ENCODE data around the gene GPRC5A.

The GPRC5A gene

DNA sequence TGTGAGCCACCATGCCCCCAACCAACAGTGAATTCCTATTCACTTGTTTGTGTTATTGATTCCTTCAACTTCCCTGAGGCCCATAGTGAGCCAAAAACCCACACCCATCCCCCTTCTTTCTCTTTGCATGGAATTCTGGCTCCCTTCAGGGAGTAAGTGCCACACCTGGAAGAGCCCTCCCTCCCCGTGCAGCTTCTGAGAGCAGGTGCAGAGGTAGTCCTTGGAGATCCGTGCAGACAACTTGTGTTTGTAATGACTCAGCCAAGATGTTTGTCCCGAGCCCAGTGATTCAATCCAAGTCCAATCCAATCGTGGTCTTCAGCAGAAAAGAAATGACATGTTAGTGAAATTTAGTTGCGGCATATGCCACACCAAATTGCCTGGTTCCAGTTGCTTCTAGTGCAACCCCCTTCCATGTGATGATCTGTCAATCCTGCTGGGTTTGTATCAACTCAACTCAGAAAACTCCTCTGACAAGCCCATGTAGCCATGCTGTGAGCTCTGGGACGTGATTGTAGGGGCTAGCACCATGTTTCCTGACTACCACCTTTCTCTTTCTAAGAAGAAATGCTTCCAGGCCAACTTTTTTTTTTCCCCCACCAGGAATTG lies 27.5 kb downstream of the GPRC5A start:
- Histone ChIP-seq H3K4me3 (ENCODE audit: low read depth in 1 of 2, low read length in 2 of 2) (no peak overlapping the region), H3K27me3 (ENCODE audit: control insufficient read depth in 1 of 2, insufficient read depth in 2 of 2, low read length in 2 of 2) (no peaks in the 10 kb centered on the region), H3K4me1 (ENCODE audit: insufficient read depth, low read length) (no peaks in the 10 kb centered on the region), H3K36me3 (ENCODE audit: insufficient read depth, low read length) (no peaks in the 10 kb centered on the region), H3K9me3 (ENCODE audit: low read length) (no peaks in the 10 kb centered on the region), H3K9ac (ENCODE audit: low read length) (no peak overlapping the region), H3K27ac (ENCODE audit: low read depth, low read length) (no peak overlapping the region)

DNA sequence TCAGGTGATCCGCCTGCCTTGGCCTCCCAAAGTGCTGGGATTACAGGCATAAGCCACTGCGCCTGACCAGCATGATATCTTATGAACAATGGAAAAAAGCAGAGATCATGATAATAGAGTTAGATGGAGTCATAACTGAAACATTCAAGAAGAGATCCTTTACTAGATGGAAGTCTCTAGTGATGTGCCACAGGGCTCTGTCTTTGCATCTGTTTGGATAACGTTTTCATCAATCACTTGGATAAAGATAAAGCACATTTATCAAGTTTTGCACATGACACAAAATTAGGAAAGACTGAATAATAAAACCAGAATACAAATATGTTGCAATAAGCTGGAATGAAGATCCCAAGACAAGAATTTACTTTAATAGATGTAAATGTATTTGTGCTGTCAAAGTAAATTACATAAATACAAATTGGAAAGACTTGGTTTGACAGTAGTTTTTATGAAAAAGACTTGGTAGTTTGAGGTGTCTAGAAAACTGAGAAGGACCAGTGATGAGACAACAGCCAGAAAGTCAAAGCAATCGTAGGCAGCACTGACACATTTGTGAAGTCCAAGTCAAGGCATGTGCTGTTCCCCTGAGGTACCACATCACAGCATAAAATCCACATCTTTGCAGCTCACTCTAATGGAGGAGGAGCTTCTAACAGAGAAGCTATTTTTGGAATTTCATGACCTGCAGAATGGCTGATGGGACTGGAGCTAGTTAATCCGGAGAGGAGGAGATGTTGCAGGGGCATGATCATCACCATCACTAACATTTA lies 28.5 kb downstream of the GPRC5A start:
- Histone ChIP-seq H3K4me1 (ENCODE audit: insufficient read depth, low read length) (no peaks in the 10 kb centered on the region), H3K9ac (ENCODE audit: low read length) (no peak overlapping the region), H3K4me3 (ENCODE audit: low read depth in 1 of 2, low read length in 2 of 2) (no peak overlapping the region), H3K9me3 (ENCODE audit: low read length) (no peaks in the 10 kb centered on the region), H3K27ac (ENCODE audit: low read depth, low read length) (no peak overlapping the region), H3K27me3 (ENCODE audit: control insufficient read depth in 1 of 2, insufficient read depth in 2 of 2, low read length in 2 of 2) (no peaks in the 10 kb centered on the region), H3K36me3 (ENCODE audit: insufficient read depth, low read length) (no peaks in the 10 kb centered on the region)

DNA sequence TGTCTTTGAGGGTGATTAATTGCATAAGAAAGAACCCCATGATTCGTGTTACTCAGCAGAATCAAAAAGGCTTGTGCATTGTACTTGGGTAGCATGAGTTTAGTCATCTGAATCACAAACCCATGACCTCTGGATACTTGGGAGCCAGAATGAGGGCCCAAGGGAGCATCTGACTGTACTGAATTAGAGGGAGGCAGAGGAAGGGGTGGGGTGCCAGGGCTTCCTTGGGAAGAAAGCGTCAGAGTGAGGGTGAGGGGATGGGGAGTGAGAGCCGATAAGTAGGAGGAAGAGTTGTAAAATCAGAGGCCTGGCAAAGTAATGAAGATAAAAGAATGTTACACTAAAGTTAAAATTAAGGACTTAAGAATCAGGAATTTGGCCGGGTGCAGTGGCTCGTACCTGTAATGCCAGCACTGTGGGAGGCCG lies 30.8 kb downstream of the GPRC5A start:
- Histone ChIP-seq H3K4me1 (ENCODE audit: insufficient read depth, low read length) (no peaks in the 10 kb centered on the region), H3K9me3 (ENCODE audit: low read length) (no peaks in the 10 kb centered on the region), H3K36me3 (ENCODE audit: insufficient read depth, low read length) (no peaks in the 10 kb centered on the region), H3K27me3 (ENCODE audit: control insufficient read depth in 1 of 2, insufficient read depth in 2 of 2, low read length in 2 of 2) (no peaks in the 10 kb centered on the region), H3K9ac (ENCODE audit: low read length) (no peak overlapping the region), H3K27ac (ENCODE audit: low read depth, low read length) (no peak overlapping the region), H3K4me3 (ENCODE audit: low read depth in 1 of 2, low read length in 2 of 2) (no peak overlapping the region)

DNA sequence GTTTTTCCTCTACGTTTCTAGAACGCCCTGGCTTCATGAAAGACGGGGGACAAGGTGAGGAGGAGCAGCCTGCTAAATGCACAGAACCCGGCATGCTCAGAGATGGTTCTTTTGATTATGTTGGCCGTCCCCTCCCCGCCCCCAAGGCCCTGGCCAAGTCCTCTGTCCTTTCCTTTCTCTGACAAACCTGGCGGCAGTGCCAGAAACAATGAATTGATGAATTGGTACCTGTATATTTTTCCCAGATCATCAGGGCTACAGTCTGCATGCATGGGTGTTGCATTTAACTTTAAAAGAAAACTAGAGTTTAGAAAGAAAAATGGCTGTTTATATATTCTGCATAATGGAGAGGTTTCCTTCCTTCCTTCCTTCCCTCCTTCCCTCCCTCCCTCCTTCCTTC lies 31.6 kb downstream of the GPRC5A start:
- Histone ChIP-seq H3K9me3 (ENCODE audit: low read length) (no peaks in the 10 kb centered on the region), H3K4me3 (ENCODE audit: low read depth in 1 of 2, low read length in 2 of 2) (no peak overlapping the region), H3K27ac (ENCODE audit: low read depth, low read length) (no peak overlapping the region), H3K27me3 (ENCODE audit: control insufficient read depth in 1 of 2, insufficient read depth in 2 of 2, low read length in 2 of 2) (no peaks in the 10 kb centered on the region), H3K36me3 (ENCODE audit: insufficient read depth, low read length) (no peaks in the 10 kb centered on the region), H3K9ac (ENCODE audit: low read length) (no peak overlapping the region), H3K4me1 (ENCODE audit: insufficient read depth, low read length) (no peaks in the 10 kb centered on the region)

DNA sequence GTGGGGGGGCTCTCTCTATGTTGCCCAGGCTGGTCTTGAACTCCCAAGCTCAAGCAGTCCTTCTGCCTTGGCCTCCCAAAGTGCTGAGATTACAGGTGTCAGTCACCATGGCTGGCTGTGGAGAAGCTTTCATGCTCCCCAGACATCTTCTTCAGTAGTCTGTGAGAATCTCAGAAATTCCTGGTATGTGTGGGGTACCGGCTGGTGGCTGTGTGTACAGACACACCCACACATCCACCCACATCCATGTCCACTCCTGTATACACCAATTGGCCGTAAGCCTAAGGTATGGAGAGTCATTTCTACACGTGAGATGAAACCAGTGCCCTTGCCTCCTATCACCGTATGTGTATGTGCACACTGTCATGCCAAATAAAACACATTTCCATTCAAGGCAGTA lies 32.8 kb downstream of the GPRC5A start:
- Histone ChIP-seq H3K27ac (ENCODE audit: low read depth, low read length) (no peak overlapping the region), H3K27me3 (ENCODE audit: control insufficient read depth in 1 of 2, insufficient read depth in 2 of 2, low read length in 2 of 2) (no peaks in the 10 kb centered on the region), H3K9ac (ENCODE audit: low read length) (no peak overlapping the region), H3K36me3 (ENCODE audit: insufficient read depth, low read length) (no peaks in the 10 kb centered on the region), H3K9me3 (ENCODE audit: low read length) (no peaks in the 10 kb centered on the region), H3K4me3 (ENCODE audit: low read depth in 1 of 2, low read length in 2 of 2) (no peak overlapping the region), H3K4me1 (ENCODE audit: insufficient read depth, low read length) (no peaks in the 10 kb centered on the region)

DNA sequence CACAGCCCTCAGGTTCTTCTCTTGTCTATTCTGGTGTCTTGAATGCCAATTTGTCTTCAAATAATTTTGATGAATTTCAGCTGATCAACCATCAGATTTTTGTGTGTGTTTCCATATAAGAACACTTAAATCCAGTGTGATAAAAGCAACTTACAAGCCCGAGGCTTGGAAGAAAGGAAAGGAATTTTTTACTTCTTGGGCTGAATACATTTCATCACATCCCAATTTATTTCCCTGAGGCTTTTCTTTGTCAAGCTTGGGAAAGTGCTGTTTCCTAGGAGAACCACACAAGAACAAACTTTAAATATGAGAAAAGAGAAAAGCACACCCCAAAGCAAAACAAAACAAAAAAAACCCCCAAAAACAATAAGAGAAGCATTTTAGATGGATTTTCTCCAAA lies 34.0 kb downstream of the GPRC5A start:
- no peaks in the 10 kb centered on the region for H3K4me1 ChIP-seq (ENCODE audit: insufficient read depth, low read length)

DNA sequence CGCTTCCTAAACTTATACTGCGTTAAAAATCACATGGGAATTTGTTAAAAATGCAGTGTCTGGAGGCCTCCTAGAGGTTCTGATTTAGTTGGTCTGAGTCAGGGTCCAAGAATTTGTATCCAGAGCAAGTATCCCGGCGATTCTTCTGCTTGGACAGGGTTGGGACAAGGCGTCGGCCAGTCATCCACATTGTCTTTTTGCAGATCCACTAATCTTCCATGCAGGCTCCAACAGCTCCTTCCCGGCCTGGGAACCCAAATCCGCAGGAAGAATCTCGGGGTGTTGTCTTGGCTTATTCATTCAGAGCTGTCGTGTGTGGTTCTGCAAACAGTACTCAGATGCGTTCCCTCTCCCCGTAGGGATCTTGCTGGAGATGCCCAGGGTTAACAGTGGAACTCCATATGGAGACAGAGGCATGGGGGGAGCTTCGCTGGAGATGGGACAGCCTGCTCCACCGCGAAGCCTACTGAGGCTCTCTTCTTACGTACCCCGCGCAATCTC lies 35.3 kb downstream of the GPRC5A start:
- H3K9ac ChIP-seq (ENCODE audit: low read length), result no peak overlapping the region

More for the DNA sequence above, 34.0 kb downstream of the GPRC5A start:
- Histone ChIP-seq H3K9me3 (ENCODE audit: low read length) (no peaks in the 10 kb centered on the region), H3K4me3 (ENCODE audit: low read depth in 1 of 2, low read length in 2 of 2) (no peak overlapping the region), H3K27ac (ENCODE audit: low read depth, low read length) (no peak overlapping the region), H3K27me3 (ENCODE audit: control insufficient read depth in 1 of 2, insufficient read depth in 2 of 2, low read length in 2 of 2) (no peaks in the 10 kb centered on the region), H3K36me3 (ENCODE audit: insufficient read depth, low read length) (no peaks in the 10 kb centered on the region), H3K9ac (ENCODE audit: low read length) (no peak overlapping the region)

DNA sequence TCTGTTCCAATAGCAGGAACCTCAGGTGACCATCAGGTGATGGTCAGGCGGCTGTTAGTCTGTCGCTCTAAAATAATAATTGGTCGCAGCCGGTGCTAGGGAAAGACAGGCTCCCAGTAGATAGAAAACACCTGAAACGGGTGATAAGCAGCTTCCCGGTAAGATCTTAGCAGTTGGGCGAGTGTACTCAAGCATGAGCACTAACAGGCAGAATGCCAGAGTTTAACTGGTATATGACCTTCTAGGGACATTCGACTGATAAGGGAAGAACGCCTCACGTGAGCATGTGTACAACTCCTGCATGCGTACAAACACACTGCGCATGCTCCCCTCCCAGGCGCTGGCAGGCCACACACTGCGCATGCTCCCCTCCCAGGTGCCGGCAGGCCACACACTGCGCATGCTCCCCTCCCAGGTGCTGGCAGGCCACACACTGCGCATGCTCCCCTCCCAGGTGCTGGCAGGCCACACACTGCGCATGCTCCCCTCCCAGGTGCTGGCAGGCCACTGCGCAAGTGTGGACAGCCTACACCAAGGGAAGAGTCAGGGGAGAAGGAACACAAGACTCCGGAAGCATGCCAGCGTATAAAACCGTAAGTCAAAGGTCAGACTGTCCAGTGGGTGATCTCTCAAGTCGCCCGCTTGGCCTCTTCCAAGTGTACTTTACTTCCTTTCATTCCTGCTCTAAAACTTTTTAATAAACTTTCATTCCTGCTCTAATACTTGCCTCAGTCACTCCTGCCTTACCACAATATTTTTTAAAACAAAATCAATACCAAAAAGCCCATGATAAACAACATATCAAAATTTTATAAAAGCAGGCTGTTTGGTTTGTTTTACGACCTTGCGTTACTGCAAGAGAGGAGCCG lies 36.1 kb downstream of the GPRC5A start:
- H3K4me3 ChIP-seq (ENCODE audit: low read depth in 1 of 2, low read length in 2 of 2), result no peak overlapping the region
- H3K9me3 ChIP-seq (ENCODE audit: low read length), result no peaks in the 10 kb centered on the region
- H3K36me3 ChIP-seq (ENCODE audit: insufficient read depth, low read length), result no peaks in the 10 kb centered on the region
- H3K9ac ChIP-seq (ENCODE audit: low read length), result no peak overlapping the region
- no peaks in the 10 kb centered on the region for H3K27me3 ChIP-seq (ENCODE audit: control insufficient read depth in 1 of 2, insufficient read depth in 2 of 2, low read length in 2 of 2)
- no peaks in the 10 kb centered on the region for H3K4me1 ChIP-seq (ENCODE audit: insufficient read depth, low read length)
- H3K27ac ChIP-seq (ENCODE audit: low read depth, low read length), result no peak overlapping the region

More for the DNA sequence above, 35.3 kb downstream of the GPRC5A start:
- Histone ChIP-seq H3K27ac (ENCODE audit: low read depth, low read length) (no peak overlapping the region), H3K4me3 (ENCODE audit: low read depth in 1 of 2, low read length in 2 of 2) (no peak overlapping the region), H3K27me3 (ENCODE audit: control insufficient read depth in 1 of 2, insufficient read depth in 2 of 2, low read length in 2 of 2) (no peaks in the 10 kb centered on the region), H3K4me1 (ENCODE audit: insufficient read depth, low read length) (no peaks in the 10 kb centered on the region), H3K36me3 (ENCODE audit: insufficient read depth, low read length) (no peaks in the 10 kb centered on the region), H3K9me3 (ENCODE audit: low read length) (no peaks in the 10 kb centered on the region)

DNA sequence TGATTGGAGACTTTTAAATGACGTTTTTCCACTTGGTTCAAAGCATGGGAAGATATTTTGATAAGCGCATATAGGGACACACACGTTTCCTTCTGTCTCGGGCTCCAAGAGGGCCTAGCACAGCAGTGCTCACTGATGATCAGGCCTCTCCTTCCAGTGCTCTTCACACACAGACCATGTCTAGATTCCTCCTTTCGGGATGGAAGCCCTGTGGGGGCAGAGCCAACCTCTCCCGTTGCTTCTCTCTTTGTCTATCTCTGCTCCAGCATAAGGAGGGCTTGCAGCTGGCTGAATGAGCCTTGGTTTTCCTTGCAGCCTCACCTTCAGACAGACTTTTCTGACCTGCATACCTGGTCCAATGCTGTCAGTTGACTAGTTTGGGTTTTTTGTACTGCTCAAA lies 38.3 kb downstream of the GPRC5A start:
- no peak overlapping the region for H3K9ac ChIP-seq (ENCODE audit: low read length)
- no peaks in the 10 kb centered on the region for H3K9me3 ChIP-seq (ENCODE audit: low read length)
- H3K36me3 ChIP-seq (ENCODE audit: insufficient read depth, low read length), result no peaks in the 10 kb centered on the region
- no peaks in the 10 kb centered on the region for H3K4me1 ChIP-seq (ENCODE audit: insufficient read depth, low read length)
- H3K4me3 ChIP-seq (ENCODE audit: low read depth in 1 of 2, low read length in 2 of 2), result no peak overlapping the region
- no peaks in the 10 kb centered on the region for H3K27me3 ChIP-seq (ENCODE audit: control insufficient read depth in 1 of 2, insufficient read depth in 2 of 2, low read length in 2 of 2)
- H3K27ac ChIP-seq (ENCODE audit: low read depth, low read length), result no peak overlapping the region

DNA sequence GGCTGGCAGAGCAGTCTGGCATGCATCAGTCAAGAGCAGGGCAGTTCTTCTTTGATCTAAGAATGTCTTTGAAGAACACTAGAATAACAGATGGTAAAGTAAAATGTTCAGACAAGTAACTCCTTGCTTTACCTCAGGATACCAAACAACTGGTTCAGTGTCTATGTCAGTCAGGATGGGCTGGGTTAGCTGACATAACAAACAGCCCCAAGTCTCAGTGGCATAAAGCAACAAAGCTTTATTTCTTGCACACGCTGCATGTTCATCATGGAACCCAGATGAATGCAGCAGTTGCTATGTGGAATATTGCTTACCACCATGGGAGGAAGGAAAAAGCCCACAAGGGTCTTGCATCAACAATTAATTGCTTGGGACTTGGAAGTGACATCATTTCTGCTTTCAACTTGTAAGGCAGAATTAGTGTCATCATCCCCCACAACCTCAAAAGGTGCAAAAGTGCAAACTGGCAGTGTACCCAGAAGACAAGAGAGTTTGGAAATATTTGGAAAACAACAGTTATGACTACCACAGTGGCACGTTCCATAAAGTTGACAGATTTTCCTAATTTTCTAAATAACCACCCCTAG lies 39.4 kb downstream of the GPRC5A start:
- no peak overlapping the region for H3K9ac ChIP-seq (ENCODE audit: low read length)
- H3K27ac ChIP-seq (ENCODE audit: low read depth, low read length), result no peak overlapping the region
- H3K9me3 ChIP-seq (ENCODE audit: low read length), result no peaks in the 10 kb centered on the region
- H3K36me3 ChIP-seq (ENCODE audit: insufficient read depth, low read length), result no peaks in the 10 kb centered on the region
- H3K4me3 ChIP-seq (ENCODE audit: low read depth in 1 of 2, low read length in 2 of 2), result no peak overlapping the region
- H3K4me1 ChIP-seq (ENCODE audit: insufficient read depth, low read length), result no peaks in the 10 kb centered on the region
- no peaks in the 10 kb centered on the region for H3K27me3 ChIP-seq (ENCODE audit: control insufficient read depth in 1 of 2, insufficient read depth in 2 of 2, low read length in 2 of 2)

DNA sequence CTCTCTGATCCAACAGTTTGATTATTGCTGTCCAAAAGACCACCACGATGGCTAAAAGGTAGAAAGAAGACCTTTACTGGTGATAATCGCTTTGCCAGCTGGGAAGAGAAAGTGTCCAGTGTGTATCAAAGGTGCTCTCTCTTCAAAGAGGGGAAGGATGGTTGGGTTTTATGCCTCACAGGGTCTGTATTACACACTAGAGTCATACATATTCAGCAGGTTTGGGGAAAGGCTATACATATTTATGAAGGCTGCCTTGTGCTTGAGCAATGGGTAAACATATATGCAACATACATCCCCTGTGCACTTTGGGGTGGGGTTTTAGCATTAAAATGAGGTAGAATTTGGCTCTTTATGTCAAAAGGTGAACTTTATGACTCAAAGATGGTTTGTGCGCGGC lies 42.4 kb downstream of the GPRC5A start:
- H3K9me3 ChIP-seq (ENCODE audit: low read length), result no peaks in the 10 kb centered on the region
- no peak overlapping the region for H3K9ac ChIP-seq (ENCODE audit: low read length)
- no peak overlapping the region for H3K27ac ChIP-seq (ENCODE audit: low read depth, low read length)
- H3K4me3 ChIP-seq (ENCODE audit: low read depth in 1 of 2, low read length in 2 of 2), result no peak overlapping the region
- no peaks in the 10 kb centered on the region for H3K36me3 ChIP-seq (ENCODE audit: insufficient read depth, low read length)
- no peaks in the 10 kb centered on the region for H3K27me3 ChIP-seq (ENCODE audit: control insufficient read depth in 1 of 2, insufficient read depth in 2 of 2, low read length in 2 of 2)
- no peaks in the 10 kb centered on the region for H3K4me1 ChIP-seq (ENCODE audit: insufficient read depth, low read length)
